Mucosa of gallbladder (tissue), 1 donor: ENCODE measurements around the gene PTBP3. TPM values are rescaled to one million over a fixed set of nuclear protein-coding genes. Genes with fewer than 3 reads are reported as not detected.
"Not testable (repeated sequence)": the region's sequence is repeated elsewhere in the genome, so short reads cannot be mapped to it uniquely, and the experiment has no call there.

Experiments
- DNase-seq: peaks from one replicate; pipeline ENCODE4 v3.0.0-alpha.2; 2020; ENCODE audit warnings: low spot score
- total RNA-seq: library from RNA; stranded (reverse); gene quantifications from one replicate; pipeline ENCODE4 v1.2.1, GENCODE V29; 2021
- donor health status: DM: no; HTN: no; CAD: no.

Gene PTBP3
- total RNA-seq, 1 donor from 2014 or later: 65.2 TPM

GRCh38 chr9:112200711-112201110 lies 132.7 kb downstream of the PTBP3 start:
- DNase-seq: no peak

- DNase-seq: no peak
These were observed 134.8 kb downstream of the PTBP3 start for GRCh38 chr9:112198646-112199045.

GRCh38 chr9:112194969-112195431 lies 138.4 kb downstream of the PTBP3 start:
- no peak for DNase-seq

DNA sequence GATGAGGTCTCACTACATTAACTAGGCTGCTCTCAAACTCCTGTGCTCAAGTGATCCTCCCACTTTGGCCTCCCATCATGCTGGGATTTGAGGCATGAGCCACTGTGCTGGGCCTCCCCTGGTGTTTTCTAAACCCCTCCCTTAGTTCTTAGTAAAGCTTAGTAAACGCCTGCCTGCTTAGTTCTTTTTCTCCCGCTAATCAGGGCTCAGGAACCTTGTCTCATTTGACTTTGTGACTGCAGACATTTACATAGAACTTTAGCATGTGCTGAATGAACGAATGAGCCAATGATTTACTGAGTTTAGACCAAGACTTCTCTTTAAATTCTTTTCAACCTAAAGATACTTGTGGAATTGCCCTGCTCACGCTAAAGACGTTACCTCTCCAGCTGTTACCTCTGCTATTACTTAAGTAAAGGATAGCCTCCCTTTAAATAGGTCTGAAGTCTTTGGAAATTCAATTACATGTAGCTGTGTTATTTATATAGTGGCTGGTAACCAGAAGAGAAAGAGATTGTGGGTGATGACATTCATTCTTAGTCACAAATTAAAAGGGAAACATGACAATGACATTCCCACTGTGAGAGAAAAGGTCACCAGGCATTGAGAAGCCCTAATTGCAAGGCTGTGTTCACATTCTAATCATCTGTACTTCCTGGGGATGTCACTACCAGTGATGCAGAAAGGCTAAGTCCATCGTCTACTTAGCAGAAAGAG lies 139.7 kb downstream of the PTBP3 start:
- no peak for DNase-seq

GRCh38 chr9:112190320-112190719 lies 143.1 kb downstream of the PTBP3 start:
- DNase-seq: not testable (repeated sequence)

GRCh38 chr9:112188884-112189283 lies 144.5 kb downstream of the PTBP3 start:
- no peak for DNase-seq

GRCh38 chr9:112187404-112187803 lies 146.0 kb downstream of the PTBP3 start:
- DNase-seq: no peak

GRCh38 chr9:112186695-112187094 lies 146.7 kb downstream of the PTBP3 start:
- DNase-seq: no peak

GRCh38 chr9:112184946-112185345 lies 148.5 kb downstream of the PTBP3 start:
- DNase-seq: no peak

- no peak for DNase-seq
These were observed 149.2 kb downstream of the PTBP3 start for GRCh38 chr9:112184221-112184620.

DNA sequence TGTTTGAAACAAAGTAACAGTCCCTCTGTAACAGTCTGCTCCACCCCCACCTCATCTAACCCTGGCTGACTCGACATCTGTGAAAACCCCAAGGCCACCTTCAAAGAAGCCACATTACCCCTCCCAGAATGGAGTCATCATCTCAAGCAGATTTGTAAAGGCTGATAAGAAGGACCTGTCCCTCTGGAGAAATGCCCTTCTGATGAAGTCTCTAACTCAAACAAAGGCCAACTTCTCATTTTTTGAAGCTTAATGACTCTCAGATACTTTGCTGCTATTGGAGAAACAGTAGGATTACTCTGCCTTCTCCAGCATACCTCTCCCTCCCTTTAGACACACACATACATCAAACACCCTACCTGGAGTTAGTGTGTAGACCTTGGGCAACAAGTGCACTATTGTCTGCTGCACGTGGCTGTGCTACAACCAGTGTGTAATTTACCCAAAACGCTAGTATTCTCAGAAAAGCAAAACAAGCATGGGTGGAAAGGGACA lies 153.0 kb downstream of the PTBP3 start:
- DNase-seq: no peak

DNA sequence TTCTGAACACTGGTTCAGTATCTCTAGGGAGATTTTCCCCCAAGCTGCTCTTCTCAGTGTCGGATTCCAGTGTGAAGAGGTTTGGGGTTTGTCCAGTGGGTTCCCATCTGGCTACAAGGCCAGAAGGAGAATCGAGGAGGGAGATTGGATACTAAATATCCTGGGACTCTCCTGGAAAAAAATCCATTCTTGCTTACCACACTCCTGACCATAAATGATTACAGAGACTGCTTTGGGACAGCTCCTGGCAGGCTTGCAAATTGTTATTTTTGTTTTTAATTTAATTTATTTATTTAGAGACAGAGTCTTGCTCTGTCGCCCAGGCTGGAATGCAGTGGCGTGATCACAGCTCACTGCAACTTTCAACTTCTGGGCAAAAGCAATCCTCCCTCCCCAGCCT lies 153.6 kb downstream of the PTBP3 start:
- no peak for DNase-seq

DNA sequence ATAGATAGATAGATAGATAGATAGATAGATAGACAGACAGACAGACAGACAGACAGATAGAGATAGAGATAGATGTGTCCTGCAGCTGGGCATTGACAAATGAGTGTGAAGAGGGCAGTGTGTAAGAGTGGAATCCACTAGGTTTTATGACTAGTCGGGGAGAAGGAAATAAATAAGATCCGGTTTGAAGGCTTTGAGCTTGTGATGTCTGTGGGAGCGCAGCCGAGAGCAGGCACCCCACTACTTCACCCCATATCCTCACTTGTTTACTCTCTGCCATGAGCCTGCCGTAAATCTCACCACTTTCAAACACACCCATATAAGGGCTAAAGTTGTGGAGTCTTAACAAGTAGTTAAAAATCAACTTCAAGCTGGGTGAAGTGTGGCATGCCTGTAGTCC lies 156.9 kb downstream of the PTBP3 start:
- DNase-seq: no peak

DNA sequence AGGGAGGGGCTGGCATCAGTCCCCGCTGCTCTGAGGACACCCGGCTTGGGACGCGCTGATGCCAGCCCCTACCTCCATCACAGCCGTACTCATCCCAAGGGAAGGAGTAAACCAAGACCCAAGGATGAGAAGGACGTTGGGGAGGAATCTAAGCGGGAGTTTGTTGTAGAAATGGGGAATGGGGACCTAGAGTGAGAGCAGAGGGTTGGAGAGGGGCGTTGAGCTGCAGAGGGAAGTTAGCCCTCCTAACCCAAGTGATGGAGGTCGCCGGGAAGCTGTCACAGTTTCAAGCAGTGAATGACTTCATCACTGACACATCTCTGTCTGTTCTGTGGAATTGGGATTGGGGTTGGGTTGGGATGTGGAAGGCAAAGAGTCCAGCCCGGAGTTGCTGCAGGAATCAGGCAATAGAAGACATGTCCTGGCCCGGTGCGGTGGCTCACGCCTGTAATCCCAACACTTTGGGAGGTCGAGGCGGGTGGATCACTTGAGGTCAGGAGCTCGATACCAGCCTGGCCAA lies 157.6 kb downstream of the PTBP3 start:
- no peak for DNase-seq

- DNase-seq: no peak
These were observed 158.2 kb downstream of the PTBP3 start, which contains the start of gene SUSD1 for GRCh38 chr9:112174965-112175795. SUSD1 (minus strand) TSS chr9:112175297; CDS start chr9:112175235, 62 bp downstream.

- peak; percentile 62 for DNase-seq
These were observed 159.0 kb downstream of the PTBP3 start for GRCh38 chr9:112174222-112174964.

GRCh38 chr9:112173489-112174221 lies 159.8 kb downstream of the PTBP3 start:
- no peak for DNase-seq

GRCh38 chr9:112170968-112171367 lies 162.5 kb downstream of the PTBP3 start:
- no peak for DNase-seq

DNA sequence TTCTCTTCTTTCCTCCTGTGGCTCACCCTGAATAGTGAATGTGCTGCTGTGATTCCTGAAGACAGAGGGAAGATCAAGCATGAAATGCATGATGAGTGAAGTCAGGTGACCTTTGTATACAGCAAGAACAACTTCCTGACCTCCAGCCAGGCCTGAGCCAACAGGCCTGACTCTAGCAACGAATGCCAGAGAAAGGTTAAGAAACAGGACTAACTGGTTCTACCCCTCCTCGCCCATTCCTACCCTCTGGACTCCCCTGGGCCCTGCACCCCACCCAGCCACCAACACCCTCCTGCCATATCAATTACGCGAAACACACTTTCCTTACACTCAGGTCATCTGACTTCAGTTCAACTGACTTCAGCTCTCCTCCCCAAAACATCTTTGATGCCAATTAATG lies 163.2 kb downstream of the PTBP3 start:
- DNase-seq: peak; percentile 75

- DNase-seq: no peak
These were observed 164.1 kb downstream of the PTBP3 start for GRCh38 chr9:112169368-112169767.

- no peak for DNase-seq
These were observed 165.2 kb downstream of the PTBP3 start for GRCh38 chr9:112168197-112168596.
